ENCODE data around the gene VCAM1.

- no peak for TF ChIP-seq POLR2A (IDR thresholded peaks at IDR 0.05)
- TF ChIP-seq, protein P1, sequence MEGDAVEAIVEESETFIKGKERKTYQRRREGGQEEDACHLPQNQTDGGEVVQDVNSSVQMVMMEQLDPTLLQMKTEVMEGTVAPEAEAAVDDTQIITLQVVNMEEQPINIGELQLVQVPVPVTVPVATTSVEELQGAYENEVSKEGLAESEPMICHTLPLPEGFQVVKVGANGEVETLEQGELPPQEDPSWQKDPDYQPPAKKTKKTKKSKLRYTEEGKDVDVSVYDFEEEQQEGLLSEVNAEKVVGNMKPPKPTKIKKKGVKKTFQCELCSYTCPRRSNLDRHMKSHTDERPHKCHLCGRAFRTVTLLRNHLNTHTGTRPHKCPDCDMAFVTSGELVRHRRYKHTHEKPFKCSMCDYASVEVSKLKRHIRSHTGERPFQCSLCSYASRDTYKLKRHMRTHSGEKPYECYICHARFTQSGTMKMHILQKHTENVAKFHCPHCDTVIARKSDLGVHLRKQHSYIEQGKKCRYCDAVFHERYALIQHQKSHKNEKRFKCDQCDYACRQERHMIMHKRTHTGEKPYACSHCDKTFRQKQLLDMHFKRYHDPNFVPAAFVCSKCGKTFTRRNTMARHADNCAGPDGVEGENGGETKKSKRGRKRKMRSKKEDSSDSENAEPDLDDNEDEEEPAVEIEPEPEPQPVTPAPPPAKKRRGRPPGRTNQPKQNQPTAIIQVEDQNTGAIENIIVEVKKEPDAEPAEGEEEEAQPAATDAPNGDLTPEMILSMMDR (IDR thresholded peaks at IDR 0.05) = no peak
Observed at GRCh38 chr1:100706296-100706695, 13.2 kb upstream of the VCAM1 start.
